SHP77 (cell line): ENCODE data around the gene PDLIM1.

Experiments used
- DNase-seq, 2 experiments: peaks; one replicate each; lab custom pipeline; 2025; lab: John Stamatoyannopoulos, UW

Gene PDLIM1

GRCh38 chr10:95264227-95265051 is 26.4 kb downstream of the PDLIM1 start:
- no peak for DNase-seq

DNA sequence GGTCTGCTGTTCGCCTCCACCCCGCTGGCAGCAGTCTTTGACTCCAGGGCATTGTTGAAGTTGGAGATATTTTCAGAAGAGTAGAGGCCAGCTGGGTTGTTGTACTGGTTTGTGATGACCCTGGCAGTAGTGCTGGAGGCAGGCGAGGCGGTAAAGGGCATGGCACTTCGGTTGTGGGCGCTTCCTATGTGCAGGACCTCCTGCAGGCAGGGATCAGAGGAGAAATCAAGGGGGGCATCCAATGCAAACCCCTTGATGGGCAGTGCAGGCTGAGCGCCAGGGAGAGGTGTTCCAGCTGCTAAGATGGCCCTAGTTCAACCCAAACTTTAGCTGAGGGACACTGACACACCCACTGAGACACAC is 27.0 kb downstream of the PDLIM1 start:
- no peak for DNase-seq

- DNase-seq: no peak
These were observed 27.9 kb downstream of the PDLIM1 start for GRCh38 chr10:95262763-95263518.

DNA sequence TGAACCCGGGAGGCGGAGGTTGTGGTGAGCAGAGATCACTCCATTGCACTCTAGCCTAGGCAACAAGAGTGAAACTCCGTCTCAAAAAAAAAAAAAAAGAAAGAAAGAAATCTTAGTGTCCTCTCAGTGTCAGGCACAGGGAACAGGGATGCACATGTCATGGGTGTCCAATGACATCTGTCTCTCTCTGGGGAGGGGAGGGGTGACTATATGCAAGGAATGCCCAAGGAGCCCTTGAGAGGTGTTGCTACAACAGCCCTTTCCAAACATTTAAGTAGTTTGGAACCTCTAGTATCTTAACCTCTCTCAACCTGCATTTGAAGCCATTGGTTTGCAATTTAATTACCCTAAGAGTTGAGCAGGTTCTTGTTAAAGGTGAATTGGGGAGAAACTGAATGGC is 28.9 kb downstream of the PDLIM1 start:
- no peak for DNase-seq

DNA sequence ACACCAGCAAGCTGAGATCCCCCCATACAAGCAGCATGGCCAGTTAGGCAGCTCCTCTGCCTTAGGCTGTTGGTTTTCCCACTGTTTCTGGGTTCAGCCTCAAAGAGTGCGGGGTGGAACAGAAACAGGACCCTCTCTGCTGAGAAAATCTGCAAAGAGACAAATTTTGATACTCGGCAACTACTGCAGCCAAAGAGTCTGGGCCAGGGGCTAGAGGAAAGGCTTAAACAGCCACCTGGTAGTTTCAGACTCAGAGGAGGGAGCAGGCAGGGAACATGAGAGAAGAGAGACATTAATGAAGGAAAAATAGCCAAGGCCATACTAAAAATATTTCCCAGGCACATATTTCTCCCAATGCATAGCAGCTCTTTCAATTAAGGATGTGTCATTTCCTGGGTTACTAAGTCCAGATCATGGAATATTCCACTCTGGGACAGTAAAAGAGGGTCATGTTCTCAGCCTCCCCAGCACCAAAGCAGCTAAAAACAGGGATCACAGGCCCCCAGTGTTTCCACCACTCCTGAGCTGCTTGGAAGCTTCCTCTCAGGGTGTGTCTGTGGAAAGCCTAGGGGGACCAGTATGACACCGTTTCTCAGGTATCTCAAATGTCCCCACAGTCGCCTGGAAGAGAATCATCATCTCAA is 29.8 kb downstream of the PDLIM1 start:
- DNase-seq: no peak

GRCh38 chr10:95260397-95260881 is 30.4 kb downstream of the PDLIM1 start:
- DNase-seq: no peak

DNA sequence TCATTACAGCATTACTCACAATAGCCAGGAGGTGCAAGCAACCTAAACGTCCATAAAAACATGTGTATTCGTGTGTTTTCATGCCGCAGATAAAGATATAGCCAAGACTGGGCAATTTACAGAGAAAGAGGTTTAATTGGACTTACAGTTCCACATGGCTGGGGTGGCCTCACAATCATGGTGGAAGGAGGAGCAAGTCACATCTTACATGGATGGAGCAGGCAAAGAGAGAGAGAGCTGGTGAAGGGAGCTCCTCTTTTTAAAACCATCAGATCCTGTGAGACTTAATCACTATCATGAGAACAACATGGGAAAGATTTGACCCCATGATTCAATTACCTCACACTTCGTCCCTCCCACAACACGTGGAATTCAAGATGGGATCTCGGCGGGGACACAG is 33.0 kb downstream of the PDLIM1 start:
- no peak for DNase-seq

- DNase-seq: no peak
These were observed 34.5 kb downstream of the PDLIM1 start for GRCh38 chr10:95256268-95256667.

GRCh38 chr10:95254629-95255028 is 36.2 kb downstream of the PDLIM1 start:
- no peak for DNase-seq

GRCh38 chr10:95253686-95254085 is 37.1 kb downstream of the PDLIM1 start:
- no peak for DNase-seq

GRCh38 chr10:95253007-95253406 is 37.8 kb downstream of the PDLIM1 start:
- no peak for DNase-seq

GRCh38 chr10:95250856-95251255 is 39.9 kb downstream of the PDLIM1 start:
- no peak for DNase-seq

GRCh38 chr10:95249467-95249866 is 41.3 kb downstream of the PDLIM1 start:
- no peak for DNase-seq

DNA sequence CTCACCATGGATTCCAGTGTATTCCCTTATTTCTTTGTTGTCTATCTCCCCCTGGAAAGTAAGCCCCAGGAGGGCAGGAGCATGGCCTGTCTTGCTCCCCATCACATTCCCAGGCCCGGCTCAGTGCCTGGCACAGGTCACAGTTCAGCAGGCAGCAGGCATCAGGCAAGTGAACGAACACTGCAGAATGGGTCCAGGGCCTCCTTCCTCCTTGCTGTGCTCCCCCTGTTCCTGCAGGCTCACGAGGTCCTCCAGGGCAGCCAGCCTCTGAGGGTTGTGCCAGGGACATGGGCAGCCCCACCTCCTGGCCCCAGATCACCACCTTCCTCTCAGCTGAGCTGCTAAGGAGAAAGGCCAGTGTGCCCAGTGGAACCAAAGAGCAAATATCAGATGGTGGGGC is 41.8 kb downstream of the PDLIM1 start:
- DNase-seq: no peak

DNA sequence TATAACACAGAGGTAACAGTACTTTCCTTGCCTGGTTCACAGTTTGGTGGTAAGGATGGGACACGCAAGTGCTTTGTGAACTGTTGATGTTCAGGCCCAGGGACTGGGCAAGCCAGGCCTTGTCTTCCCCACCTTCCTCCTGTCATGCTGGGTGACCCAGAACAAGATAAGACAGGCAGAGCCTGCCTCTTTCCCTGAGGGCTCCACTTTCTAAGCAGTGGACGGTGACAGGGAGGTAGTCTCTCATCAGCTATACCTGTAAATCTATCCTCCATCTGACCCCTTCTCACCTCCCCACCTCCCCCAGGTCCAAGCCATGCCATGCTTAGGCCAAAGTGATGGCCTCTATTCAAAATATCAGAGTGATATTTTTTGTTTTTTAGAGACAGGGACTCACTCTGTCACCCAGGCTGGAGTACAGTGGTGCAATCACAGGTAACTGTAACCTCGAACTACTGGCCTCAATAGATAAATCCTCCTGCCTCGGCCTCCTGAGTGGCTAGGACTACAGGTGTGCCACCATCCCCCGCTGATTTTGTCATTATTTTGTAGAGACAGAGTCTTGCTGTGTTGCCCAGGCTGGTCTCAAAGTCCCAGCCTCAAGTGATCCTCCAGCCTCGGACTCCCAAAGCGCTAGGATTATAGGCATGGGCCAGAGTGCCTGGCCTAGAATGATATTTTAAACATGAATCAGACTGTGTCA is 42.8 kb downstream of the PDLIM1 start:
- DNase-seq: no peak

- DNase-seq: no peak
These were observed 43.5 kb downstream of the PDLIM1 start for GRCh38 chr10:95247200-95247880.

DNA sequence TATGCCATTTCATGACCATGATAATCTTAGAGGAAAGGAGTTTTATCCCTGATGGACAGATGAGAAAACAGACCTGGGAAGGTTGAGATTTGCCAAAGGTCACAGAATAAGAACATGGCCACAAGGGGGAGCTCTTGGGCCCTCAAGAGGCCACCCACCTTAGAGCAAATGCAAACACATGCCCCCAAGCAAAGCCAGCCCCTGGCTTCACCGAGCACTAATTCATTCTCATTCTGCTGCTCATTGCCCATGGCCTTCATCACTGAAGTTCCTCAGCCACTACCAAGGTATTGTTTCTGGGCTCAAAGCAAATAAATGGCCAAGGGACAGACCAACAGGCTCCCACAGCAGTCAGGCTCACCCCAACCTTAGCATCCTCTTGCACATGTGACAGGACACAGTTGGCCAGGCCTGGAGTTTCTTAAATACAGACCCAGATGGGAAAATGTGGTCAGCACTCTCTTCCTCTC is 44.2 kb downstream of the PDLIM1 start:
- peak; percentile 25 to 71 for DNase-seq

GRCh38 chr10:95245425-95246055 is 45.3 kb downstream of the PDLIM1 start:
- no peak for DNase-seq

- DNase-seq: no peak
These were observed 46.7 kb downstream of the PDLIM1 start for GRCh38 chr10:95244152-95244551.

- DNase-seq: no peak
These were observed 47.5 kb downstream of the PDLIM1 start for GRCh38 chr10:95243318-95243617.
